A673 (cell line): ENCODE measurements around the gene CCDC154. TPM values are rescaled to one million over a fixed set of nuclear protein-coding genes. Genes with fewer than 3 reads are reported as not detected.
A peak's percentile ranks its signal among the peaks of the same experiment; 100 is the strongest.

Source experiments
- BruUV-seq: library from RNA; stranded (reverse); fragments of 400-500 nt; replicated peaks from 2 replicates; lab custom pipeline; 2021; lab: Mats Ljungman, UMichigan
- CTCF ChIA-PET: fragments of 300-600 bp; sonication (Branson Sonifier 250); formaldehyde crosslinking; loops from one replicate; lab custom pipeline; 2022; ENCODE audit warnings: antibody characterized with exemption; lab: Charles Lee
- POLR2A ChIA-PET: fragments of 300-600 bp; sonication (Branson Sonifier 250); formaldehyde crosslinking; loops from one replicate; lab custom pipeline; 2022; ENCODE audit warnings: antibody characterized with exemption; ENCODE audit not compliant: low non-redundant PET; lab: Charles Lee
- DNase-seq: peaks from one replicate; pipeline ENCODE4 v3.0.0-alpha.2; 2015; ENCODE audit warnings: low spot score
- H3K27ac ChIP-seq: fragments of 200-600 bp; sonication (generic); 2 replicates; pipeline ENCODE4 v1.5.1; 2016; ENCODE audit warnings: mixed run types, low read depth, mild to moderate bottlenecking, mixed read lengths, antibody characterized with exemption, low read length; ENCODE audit not compliant: poor library complexity, severe bottlenecking
- H3K27me3 ChIP-seq: fragments of 200-600 bp; sonication (generic); replicated peaks from 2 replicates; pipeline ENCODE4 v1.6.1; 2017; ENCODE audit warnings: mixed run types, low read depth, mild to moderate bottlenecking, mixed read lengths, antibody characterized with exemption, low read length; ENCODE audit not compliant: insufficient read depth, poor library complexity
- H3K36me3 ChIP-seq: fragments of 200-600 bp; sonication (generic); 2 replicates; pipeline ENCODE4 v1.6.1; 2016; ENCODE audit warnings: mixed run types, mild to moderate bottlenecking, mixed read lengths, antibody characterized with exemption, low read length; ENCODE audit not compliant: insufficient read depth, poor library complexity, severe bottlenecking
- H3K4me1 ChIP-seq: fragments of 200-600 bp; sonication (generic); 2 replicates; pipeline ENCODE4 v1.6.1; 2017; ENCODE audit warnings: mixed run types, mild to moderate bottlenecking, mixed read lengths, antibody characterized with exemption, low read length; ENCODE audit not compliant: insufficient read depth, poor library complexity, severe bottlenecking
- H3K4me3 ChIP-seq: fragments of 200-600 bp; sonication (generic); 2 replicates; pipeline ENCODE4 v1.5.1; 2016; ENCODE audit warnings: low read depth, mixed run types, mild to moderate bottlenecking, mixed read lengths, low read length; ENCODE audit not compliant: poor library complexity, severe bottlenecking
- H3K9me3 ChIP-seq: fragments of 200-600 bp; sonication (generic); 2 replicates; pipeline ENCODE4 v1.6.1; 2016; ENCODE audit warnings: mixed run types, low read depth, mild to moderate bottlenecking, mixed read lengths, antibody characterized with exemption, low read length; ENCODE audit not compliant: poor library complexity, severe bottlenecking
- CTCF ChIP-seq: fragments of 300-800, 200-600 bp; sonication (generic); conservative IDR thresholded peaks from 2 replicates; pipeline ENCODE4 v1.5.1; 2017; ENCODE audit warnings: low read depth, mild to moderate bottlenecking, antibody characterized with exemption, low read length, moderate library complexity, mixed read lengths
- EZH2 ChIP-seq: fragments of 200-600 bp; sonication (generic); IDR thresholded peaks from 2 replicates; pipeline ENCODE4 v1.6.1; 2017; ENCODE audit warnings: borderline replicate concordance, low read depth, mild to moderate bottlenecking, mixed read lengths, antibody characterized with exemption, low read length; ENCODE audit not compliant: poor library complexity, severe bottlenecking
- intact Hi-C: fragments of 100-400 bp; cut with micrococcal nuclease; formaldehyde crosslinking; loops from one replicate; pipeline ENCODE4 v1.10.0; 2022; ENCODE audit not compliant: unreplicated experiment
- total RNA-seq: library from RNA; stranded (reverse); gene quantifications from 2 replicates; pipeline ENCODE4 v1.2.3, GENCODE V29; 2021

The CCDC154 gene
- total RNA-seq, 1 experiment from 2014 or later = 1.2 TPM

GRCh38 chr16:1429631-1430030 lies 14.7 kb downstream of the CCDC154 start:
- Histone ChIP-seq H3K36me3 (no peaks in the 10 kb centered on the region), H3K4me1 (peaks cover 10% of the 10 kb centered on the region), H3K9me3 (no peaks in the 10 kb centered on the region), H3K4me3 (no peak overlapping the region), H3K27ac (no peak overlapping the region), H3K27me3 (peaks cover 10% of the 10 kb centered on the region)
- DNase-seq = no peak
- intact Hi-C loops = no loop called here
- CTCF ChIA-PET = interaction anchor here (0.6 kb wide), 1 partner anchor 92 kb away, joined by 4 read pairs; no protein-coding TSS in a partner anchor
- BruUV-seq = no TSS peak
- POLR2A ChIA-PET = no interaction called here
- no peak for TF ChIP-seq CTCF
- no peak for TF ChIP-seq EZH2

- no peak for DNase-seq
These were observed 15.3 kb downstream of the CCDC154 start for GRCh38 chr16:1429012-1429411.

GRCh38 chr16:1428511-1428910 lies 15.8 kb downstream of the CCDC154 start:
- intact Hi-C loops = no loop called here

More at GRCh38 chr16:1429012-1429411, 15.3 kb downstream of the CCDC154 start:
- Histone ChIP-seq H3K9me3 (no peaks in the 10 kb centered on the region), H3K27me3 (peaks cover 10% of the 10 kb centered on the region), H3K4me1 (peaks cover 10% of the 10 kb centered on the region), H3K4me3 (no peak overlapping the region), H3K36me3 (no peaks in the 10 kb centered on the region), H3K27ac (no peak overlapping the region)
- ChIA-PET POLR2A (no interaction called here), CTCF (interaction anchor here (0.6 kb wide), 1 partner anchor 91 kb away, joined by 4 read pairs; no protein-coding TSS in a partner anchor)
- TF ChIP-seq EZH2 (no peak), CTCF (no peak)
- intact Hi-C loops = no loop called here
- BruUV-seq = no TSS peak

More at GRCh38 chr16:1428511-1428910, 15.8 kb downstream of the CCDC154 start:
- CTCF ChIA-PET = no interaction called here
- peaks cover 10% of the 10 kb centered on the region for H3K27me3 ChIP-seq
- H3K4me3 ChIP-seq = no peak overlapping the region
- POLR2A ChIA-PET = no interaction called here
- no peak overlapping the region for H3K27ac ChIP-seq
- TF ChIP-seq EZH2 (no peak), CTCF (peak; percentile 59)
- DNase-seq = no peak
- H3K9me3 ChIP-seq = no peaks in the 10 kb centered on the region
- no peaks in the 10 kb centered on the region for H3K36me3 ChIP-seq
- peaks cover 10% of the 10 kb centered on the region for H3K4me1 ChIP-seq
- BruUV-seq = no TSS peak
